ENCODE measurements around the gene MIA2.
"Not testable (repeated sequence)": the region's sequence is repeated elsewhere in the genome, so short reads cannot be mapped to it uniquely, and the experiment has no call there.

Gene MIA2

GRCh38 chr14:39232554-39233415 lies 930 bp upstream of the MIA2 start:
- no peak for DNase-seq

GRCh38 chr14:39234986-39235385 lies 1.3 kb downstream of the MIA2 start:
- not testable (repeated sequence) for DNase-seq

DNA sequence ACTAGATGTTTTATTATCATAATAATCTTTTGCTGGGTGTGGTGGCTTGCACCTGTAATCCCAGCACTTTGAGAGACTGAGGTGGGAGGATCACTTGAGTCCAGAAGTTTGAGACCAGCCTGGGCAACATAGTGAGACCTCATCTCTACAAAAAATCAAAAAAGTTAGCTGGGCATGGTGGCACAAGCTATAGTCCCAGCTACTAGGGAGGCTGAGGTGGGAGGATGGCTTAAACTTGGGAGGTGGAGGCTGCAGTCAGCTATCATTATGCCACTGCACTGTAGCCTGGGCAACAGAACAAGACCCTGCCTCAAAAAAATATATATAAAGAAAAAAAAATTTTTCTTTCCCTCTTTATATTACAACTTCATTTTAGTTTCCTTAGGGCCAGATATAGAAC lies 1.8 kb downstream of the MIA2 start:
- not testable (repeated sequence) for DNase-seq

DNA sequence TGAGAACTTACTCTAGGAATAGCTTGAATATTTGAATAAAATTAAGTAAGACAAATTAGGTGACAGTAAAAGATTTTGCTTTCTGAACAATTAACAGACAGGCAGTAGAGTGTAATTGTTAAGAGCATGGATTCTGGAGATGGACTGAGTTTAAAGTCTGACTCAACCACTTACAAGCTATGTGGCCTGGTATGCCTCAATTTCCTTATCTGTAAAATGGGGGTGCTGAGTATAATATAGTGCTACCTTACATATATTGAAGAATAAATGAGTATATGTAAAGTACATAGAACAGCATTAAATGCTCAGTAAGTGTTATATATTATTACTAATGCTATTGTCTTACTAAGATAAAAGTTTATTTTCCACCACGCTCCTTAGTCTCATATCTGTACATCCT lies 7.1 kb downstream of the MIA2 start:
- DNase-seq: no peak

DNA sequence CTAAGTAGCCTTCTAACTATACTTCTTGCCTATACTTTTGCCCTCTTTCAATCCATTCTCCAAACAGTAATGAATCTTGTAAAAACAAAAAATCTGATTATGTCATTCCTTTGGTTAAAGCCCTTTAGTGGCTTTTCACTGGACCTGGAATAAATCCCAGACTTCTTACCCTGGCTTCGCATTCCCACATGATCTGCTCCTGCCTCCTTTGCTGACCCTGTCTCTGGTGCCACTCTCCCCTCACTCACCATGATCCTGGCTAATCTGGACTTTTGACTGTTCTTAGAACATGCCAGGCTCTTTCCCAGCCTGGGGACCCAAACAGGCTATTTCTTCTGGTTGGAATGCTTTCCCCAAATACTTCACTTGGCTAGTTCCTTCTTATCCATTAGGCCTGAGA lies 7.9 kb downstream of the MIA2 start:
- no peak for DNase-seq

GRCh38 chr14:39243831-39244230 lies 10.1 kb downstream of the MIA2 start:
- DNase-seq: no peak

GRCh38 chr14:39246618-39247017 lies 12.9 kb downstream of the MIA2 start:
- no peak for DNase-seq

GRCh38 chr14:39247256-39247655 lies 13.5 kb downstream of the MIA2 start:
- DNase-seq: no peak

- no peak for DNase-seq
Observed at GRCh38 chr14:39251547-39251946, 17.8 kb downstream of the MIA2 start.

DNA sequence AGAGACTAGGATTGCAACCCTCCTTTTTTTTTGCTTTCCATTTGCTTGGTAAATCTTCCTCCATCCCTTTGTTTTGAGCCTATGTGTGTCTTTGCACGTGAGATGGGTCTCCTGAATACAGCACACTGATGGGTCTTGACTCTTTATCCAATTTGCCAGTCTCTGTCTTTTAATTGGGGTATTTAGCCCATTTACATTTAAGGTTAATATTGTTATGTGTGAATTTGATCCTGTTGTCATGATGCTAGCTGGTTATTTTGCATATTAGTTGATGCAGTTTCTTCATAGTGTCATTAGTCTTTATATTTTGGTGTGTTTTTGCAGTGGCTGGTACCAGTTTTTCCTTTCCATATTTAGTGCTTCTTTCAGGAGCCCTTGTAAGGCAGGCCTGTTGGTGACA lies 23.7 kb downstream of the MIA2 start:
- not testable (repeated sequence) for DNase-seq

- DNase-seq: no peak
Observed at GRCh38 chr14:39258782-39259545, 25.2 kb downstream of the MIA2 start.

GRCh38 chr14:39260161-39260560 lies 26.4 kb downstream of the MIA2 start:
- not testable (repeated sequence) for DNase-seq

GRCh38 chr14:39262214-39262613 lies 28.5 kb downstream of the MIA2 start:
- DNase-seq: not testable (repeated sequence)

DNA sequence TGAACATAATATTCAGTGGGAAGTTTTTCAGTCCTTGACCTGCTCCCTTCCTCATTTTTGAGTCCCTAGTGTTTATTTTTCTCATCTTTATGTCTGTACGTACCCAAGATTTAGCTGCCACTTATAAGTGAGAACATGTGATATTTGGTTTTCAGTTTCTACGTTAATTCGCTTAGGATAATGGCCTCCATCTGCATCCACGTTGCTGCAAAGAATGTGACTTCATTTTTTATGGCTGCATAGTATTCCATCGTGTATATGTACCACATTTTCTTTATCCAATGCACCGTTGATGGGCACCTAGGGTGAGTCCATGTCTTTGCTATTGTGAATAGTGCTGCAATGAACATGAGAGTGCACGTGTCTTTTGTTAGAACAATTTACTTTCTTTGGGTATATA lies 30.3 kb downstream of the MIA2 start:
- no peak for DNase-seq

- DNase-seq: no peak
Observed at GRCh38 chr14:39264558-39264957, 30.8 kb downstream of the MIA2 start.

GRCh38 chr14:39265033-39265432 lies 31.3 kb downstream of the MIA2 start:
- no peak for DNase-seq

DNA sequence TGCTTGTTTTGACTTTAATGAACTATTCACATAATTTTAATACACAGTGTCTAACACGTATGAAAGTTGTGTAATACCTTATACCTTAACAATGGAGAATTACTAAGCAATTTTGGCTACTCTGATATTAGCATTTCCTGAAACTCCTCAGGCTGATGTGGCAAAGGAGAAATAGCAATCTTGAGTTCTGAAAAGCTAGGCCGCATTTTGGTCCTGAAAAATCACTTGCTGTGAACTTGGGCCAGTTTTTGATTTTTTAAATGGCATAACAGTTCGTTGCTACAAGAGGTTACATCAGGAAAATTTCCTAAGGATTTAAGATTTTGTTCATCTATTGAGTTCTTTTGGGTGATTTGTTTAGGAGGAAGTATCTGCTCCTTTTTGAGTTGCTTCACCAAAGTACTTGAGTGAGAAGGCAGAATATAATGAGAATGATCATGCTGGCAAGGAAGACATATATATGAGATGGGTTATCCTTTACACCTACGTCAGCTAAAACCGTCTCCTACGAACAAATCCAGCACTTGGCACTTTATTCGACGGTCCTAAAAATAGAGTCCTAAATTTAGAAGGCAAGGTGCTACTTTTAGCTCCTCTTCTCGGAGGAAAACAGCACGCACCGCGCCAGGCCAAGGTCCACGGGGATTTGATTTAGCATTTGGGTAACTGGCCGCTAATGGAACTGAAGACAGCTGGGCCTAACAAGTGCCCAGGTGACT lies 32.2 kb downstream of the MIA2 start:
- no peak for DNase-seq

DNA sequence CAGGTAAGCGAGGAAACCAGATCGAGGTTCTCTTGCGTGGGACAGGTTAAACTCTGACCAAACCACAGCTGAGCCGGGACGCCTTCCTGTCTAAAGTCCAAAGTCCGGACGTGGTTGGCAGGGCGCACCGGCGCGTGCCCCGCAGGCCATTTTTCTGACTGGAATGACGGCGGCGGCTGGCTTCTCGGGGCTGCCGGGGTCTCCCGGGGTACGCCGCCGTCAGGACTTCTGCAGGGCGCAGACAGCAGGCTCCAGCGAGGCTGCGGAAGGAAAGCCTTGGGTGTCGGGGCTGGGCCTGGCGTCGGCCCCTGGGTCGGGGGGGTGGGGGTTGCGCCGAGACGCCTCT lies 32.8 kb downstream of the MIA2 start:
- DNase-seq: no peak

GRCh38 chr14:39266871-39267607 lies 33.3 kb downstream of the MIA2 start:
- DNase-seq: peak; percentile 14

DNA sequence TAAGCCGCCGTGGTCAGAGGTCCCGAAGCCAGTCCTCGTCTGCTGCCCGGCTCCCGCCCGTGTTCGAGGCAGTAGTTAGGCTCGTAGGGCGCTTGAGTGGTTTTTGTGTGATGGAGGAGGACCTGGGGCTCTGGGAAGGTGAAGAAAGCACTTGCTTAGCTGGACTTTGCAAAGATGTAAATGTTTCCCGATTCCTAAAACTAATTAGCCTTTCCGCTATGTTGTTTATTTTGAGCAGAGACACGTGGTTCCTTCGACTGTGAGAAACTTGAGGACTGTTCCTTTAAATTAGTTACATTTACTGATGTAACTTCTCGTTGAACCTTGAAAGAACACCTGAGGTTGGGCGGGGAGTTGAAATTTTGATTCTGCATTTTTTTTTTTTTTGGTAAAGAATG lies 33.9 kb downstream of the MIA2 start:
- peak; percentile 2 for DNase-seq

DNA sequence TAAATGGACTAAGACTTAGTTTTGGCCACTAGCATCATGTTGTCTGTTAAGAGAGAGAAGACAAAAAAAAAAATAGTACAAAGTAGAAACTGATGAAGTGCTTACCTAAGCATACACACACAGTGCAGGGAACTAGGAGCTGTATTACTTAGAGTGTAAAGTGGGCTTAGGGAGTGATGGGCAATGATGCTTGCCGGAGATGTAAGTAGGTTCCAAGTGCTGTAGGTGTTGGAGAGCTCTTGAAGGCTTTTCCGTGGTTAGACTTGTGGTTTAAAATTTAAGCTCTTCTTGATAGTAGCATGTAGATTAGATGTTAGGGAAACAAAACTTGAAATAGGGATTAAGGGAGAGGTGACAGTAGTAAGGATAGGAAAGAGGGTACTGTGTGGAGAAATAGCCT lies 34.7 kb downstream of the MIA2 start:
- no peak for DNase-seq

DNA sequence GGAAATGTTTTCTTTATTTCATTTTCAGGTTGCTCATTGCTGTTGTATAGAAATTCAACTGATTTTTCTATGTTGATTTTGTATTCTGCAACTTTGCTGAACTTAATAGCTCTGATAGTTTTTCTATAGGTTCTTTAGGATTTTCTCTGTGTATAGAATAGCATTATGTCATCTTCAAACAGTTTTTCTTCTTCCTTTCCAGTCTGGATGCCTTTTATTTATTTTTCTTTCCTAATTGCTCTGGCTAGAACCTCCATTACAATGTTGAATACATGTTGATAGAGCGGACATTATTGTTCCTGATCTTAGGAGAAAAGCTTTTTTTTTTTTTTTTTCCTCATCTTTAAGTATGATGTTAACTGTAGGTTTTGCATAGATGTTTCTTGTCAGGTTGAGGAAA lies 39.2 kb downstream of the MIA2 start:
- no peak for DNase-seq

- no peak for DNase-seq
Observed at GRCh38 chr14:39275395-39275794, 41.7 kb downstream of the MIA2 start.

Measured in GOT3 (cell line).